ENCODE data around the gene TIMELESS.

GRCh38 chr12:56477521-56478225 lies 28.4 kb upstream of the TIMELESS start:
- TF ChIP-seq CTCF (IDR thresholded peaks at IDR 0.05) (no peak), POLR2A (IDR thresholded peaks at IDR 0.05) (no peak)

Measured in right lobe of liver (tissue), 4 donors.